ENCODE results near the gene PKHD1.
A peak's percentile ranks its signal among the peaks of the same experiment; 100 is the strongest.

The PKHD1 gene

DNA sequence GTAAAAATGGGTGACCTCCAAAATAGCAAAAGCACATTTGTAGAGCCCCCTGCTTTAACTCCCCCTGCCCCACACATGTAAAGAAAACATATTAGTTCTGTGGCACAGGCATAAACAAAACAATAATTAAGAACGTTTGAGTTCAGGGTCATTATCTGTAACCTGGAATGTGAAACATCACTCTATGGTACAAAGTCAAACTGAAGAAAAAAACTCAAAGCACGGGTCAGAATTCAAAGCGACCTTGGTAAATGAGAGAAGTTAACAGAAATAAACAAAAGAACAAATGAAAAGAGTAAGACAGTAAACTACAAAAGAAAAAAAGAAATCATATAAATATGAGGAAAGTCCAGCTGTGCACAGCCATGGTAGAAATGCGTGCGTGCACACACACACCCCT, 67.5 kb downstream of the PKHD1 start:
- no peak for DNase-seq (ENCODE audit: low read depth)
- no peak overlapping the region for H3K4me3 ChIP-seq (ENCODE audit: control insufficient read depth, low read depth, low read length)
- TF ChIP-seq, protein P1, sequence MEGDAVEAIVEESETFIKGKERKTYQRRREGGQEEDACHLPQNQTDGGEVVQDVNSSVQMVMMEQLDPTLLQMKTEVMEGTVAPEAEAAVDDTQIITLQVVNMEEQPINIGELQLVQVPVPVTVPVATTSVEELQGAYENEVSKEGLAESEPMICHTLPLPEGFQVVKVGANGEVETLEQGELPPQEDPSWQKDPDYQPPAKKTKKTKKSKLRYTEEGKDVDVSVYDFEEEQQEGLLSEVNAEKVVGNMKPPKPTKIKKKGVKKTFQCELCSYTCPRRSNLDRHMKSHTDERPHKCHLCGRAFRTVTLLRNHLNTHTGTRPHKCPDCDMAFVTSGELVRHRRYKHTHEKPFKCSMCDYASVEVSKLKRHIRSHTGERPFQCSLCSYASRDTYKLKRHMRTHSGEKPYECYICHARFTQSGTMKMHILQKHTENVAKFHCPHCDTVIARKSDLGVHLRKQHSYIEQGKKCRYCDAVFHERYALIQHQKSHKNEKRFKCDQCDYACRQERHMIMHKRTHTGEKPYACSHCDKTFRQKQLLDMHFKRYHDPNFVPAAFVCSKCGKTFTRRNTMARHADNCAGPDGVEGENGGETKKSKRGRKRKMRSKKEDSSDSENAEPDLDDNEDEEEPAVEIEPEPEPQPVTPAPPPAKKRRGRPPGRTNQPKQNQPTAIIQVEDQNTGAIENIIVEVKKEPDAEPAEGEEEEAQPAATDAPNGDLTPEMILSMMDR (conservative IDR thresholded peaks at IDR 0.05; ENCODE audit: control insufficient read depth, insufficient read depth, low read depth, low read length): no peak

DNA sequence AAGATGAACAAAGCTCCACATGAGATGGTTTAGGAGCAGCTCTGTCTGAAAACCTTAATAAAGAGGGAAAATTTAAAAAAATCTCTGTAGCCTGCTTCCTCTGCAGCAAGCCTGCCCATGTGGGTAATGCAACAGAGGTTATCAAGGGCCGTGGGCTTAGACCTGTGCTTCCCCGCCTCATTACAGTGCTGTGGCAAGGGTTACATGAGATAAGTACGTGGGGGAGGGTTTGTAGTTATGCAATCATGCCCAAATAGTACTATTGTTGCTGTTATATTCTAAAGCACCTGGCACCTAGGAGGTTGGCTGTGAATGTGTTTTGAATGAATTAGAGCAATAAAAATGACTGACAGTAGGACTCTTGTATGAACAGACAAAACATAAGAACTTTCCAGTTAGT, 68.3 kb downstream of the PKHD1 start:
- TF ChIP-seq, protein P1 (conservative IDR thresholded peaks at IDR 0.05; ENCODE audit: control insufficient read depth, insufficient read depth, low read depth, low read length): no peak
- no peak for DNase-seq (ENCODE audit: low read depth)
- no peak overlapping the region for H3K4me3 ChIP-seq (ENCODE audit: control insufficient read depth, low read depth, low read length)

GRCh38 chr6:52016915-52017748, 70.3 kb downstream of the PKHD1 start:
- no peak for DNase-seq (ENCODE audit: low read depth)
- TF ChIP-seq, protein P1 (conservative IDR thresholded peaks at IDR 0.05; ENCODE audit: control insufficient read depth, insufficient read depth, low read depth, low read length): no peak
- no peak overlapping the region for H3K4me3 ChIP-seq (ENCODE audit: control insufficient read depth, low read depth, low read length)

DNA sequence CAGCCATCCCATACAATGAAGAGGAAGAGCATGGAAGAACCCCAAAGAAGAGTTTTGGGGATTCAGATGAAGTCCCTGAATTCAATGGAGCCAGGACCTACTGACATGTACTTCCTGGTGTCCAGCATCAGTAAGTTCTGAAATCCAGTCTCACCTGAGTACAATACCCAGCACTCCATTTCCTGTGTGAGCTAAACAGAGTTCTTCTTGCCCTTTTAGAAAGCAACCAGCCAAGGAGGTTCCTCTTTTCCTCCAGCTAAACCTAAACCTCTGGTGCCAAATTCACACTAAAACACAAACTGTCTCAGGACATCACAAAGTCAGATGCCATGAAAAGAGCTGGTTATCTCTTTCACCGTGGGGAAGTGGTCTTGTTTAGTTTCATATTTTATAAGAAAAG, 71.5 kb downstream of the PKHD1 start:
- TF ChIP-seq, protein P1 (conservative IDR thresholded peaks at IDR 0.05; ENCODE audit: control insufficient read depth, insufficient read depth, low read depth, low read length): no peak
- no peak overlapping the region for H3K4me3 ChIP-seq (ENCODE audit: control insufficient read depth, low read depth, low read length)
- DNase-seq (ENCODE audit: low read depth): no peak

DNA sequence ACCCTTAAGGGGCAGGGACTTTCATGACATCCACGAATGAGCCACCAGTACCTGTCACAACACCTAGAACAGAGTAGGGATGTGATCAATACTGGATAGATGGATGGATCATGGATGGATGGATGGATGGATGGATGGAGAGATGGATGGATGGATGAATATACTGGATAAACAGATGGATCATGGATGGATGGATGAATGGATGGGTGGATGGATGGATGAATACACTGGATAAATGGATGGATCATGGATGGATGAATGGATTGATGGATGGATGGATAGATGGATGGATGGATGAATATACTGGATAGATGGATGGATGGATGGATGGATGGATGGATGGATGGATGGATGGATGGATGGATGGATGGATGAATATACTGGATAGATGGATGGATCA, 73.0 kb downstream of the PKHD1 start:
- TF ChIP-seq, protein P1 (conservative IDR thresholded peaks at IDR 0.05; ENCODE audit: control insufficient read depth, insufficient read depth, low read depth, low read length): no peak
- no peak overlapping the region for H3K4me3 ChIP-seq (ENCODE audit: control insufficient read depth, low read depth, low read length)
- no peak for DNase-seq (ENCODE audit: low read depth)

GRCh38 chr6:52013035-52013434, 74.4 kb downstream of the PKHD1 start:
- no peak overlapping the region for H3K4me3 ChIP-seq (ENCODE audit: control insufficient read depth, low read depth, low read length)
- TF ChIP-seq, protein P1 (conservative IDR thresholded peaks at IDR 0.05; ENCODE audit: control insufficient read depth, insufficient read depth, low read depth, low read length): no peak
- DNase-seq (ENCODE audit: low read depth): peak; percentile 8

Data from fibroblast of mammary gland (primary cell).